HCT116 (cell line): ENCODE measurements around the gene FLNB. TPM values are rescaled to one million over a fixed set of nuclear protein-coding genes. Genes with fewer than 3 reads are reported as not detected.

ENCODE experiments used
- ATAC-seq: fragments of 200-7000 bp; cut with Tn5 transposase; 2 replicates; pipeline ENCODE4 v1.9.1; 2020; ENCODE audit warnings: mild to moderate bottlenecking, moderate library complexity
- BruUV-seq: library from RNA; stranded (reverse); fragments of 400-500 nt; replicated peaks from 2 replicates; lab custom pipeline; 2021; lab: Mats Ljungman, UMichigan
- CTCF ChIA-PET: fragments of 300-600 bp; sonication (Branson Sonifier 250); formaldehyde crosslinking; loops from one replicate; lab custom pipeline; 2021; ENCODE audit warnings: antibody characterized with exemption; lab: Charles Lee
- POLR2A ChIA-PET: fragments of 300-600, 350-600 bp; sonication (Branson Sonifier 250); formaldehyde crosslinking; loops from one replicate; lab custom pipeline; 2021; ENCODE audit warnings: antibody characterized with exemption; lab: Charles Lee
- RAD21 ChIA-PET, 2 experiments: fragments of 300-600 bp; sonication (Branson Sonifier 250); formaldehyde crosslinking; loops; one replicate each; lab custom pipeline; 2023; ENCODE audit warnings: low total read pairs in 2 of 2; ENCODE audit not compliant: uncharacterized antibody in 2 of 2, unreplicated experiment in 2 of 2, low non-redundant PET in 1 of 2; lab: Charles Lee
- DNase-seq: peaks from one replicate; pipeline ENCODE4 v3.0.0-alpha.2; 2010; ENCODE audit warnings: low read depth, low spot score
- H2AFZ ChIP-seq: fragments of 200-600 bp; shearing (Covaris generic), sonication (generic); 2 replicates; pipeline ENCODE4 v1.6.1; 2017; ENCODE audit warnings: low read depth, mixed run types, mixed read lengths, antibody characterized with exemption, low read length; ENCODE audit not compliant: poor library complexity, severe bottlenecking
- H3K27ac ChIP-seq: 2 replicates; pipeline ENCODE4 v1.5.1; 2012; ENCODE audit warnings: low read depth, low read length
- H3K27me3 ChIP-seq: fragments of 200-600 bp; sonication (generic); 2 replicates; pipeline ENCODE4 v1.6.1; 2016; ENCODE audit warnings: mixed run types, low read length, mixed read lengths; ENCODE audit not compliant: insufficient read depth
- H3K36me3 ChIP-seq, 2 experiments: fragments of 200-500 bp in 1 of 2; fragments of 200-600 bp in 1 of 2; sonication (Bioruptor generic) in 1 of 2; sonication (generic) in 1 of 2; 2 replicates each; pipeline versions ENCODE4 v1.5.1 to v1.6.1; 2014 to 2016; ENCODE audit warnings: low read length in 2 of 2, inconsistent platforms in 1 of 2, mixed read lengths in 1 of 2, mixed run types in 1 of 2; ENCODE audit not compliant: insufficient read depth in 2 of 2, control insufficient read depth in 1 of 2
- H3K4me1 ChIP-seq, 2 experiments: fragments of 200-600 bp in 1 of 2; sonication (generic) in 1 of 2; 2 replicates each; pipeline versions ENCODE4 v1.5.1 to v1.6.1; 2012 to 2017; ENCODE audit warnings: low read length in 2 of 2, inconsistent platforms in 1 of 2, mild to moderate bottlenecking in 1 of 2, mixed read lengths in 1 of 2, mixed run types in 1 of 2, moderate library complexity in 1 of 2; ENCODE audit not compliant: insufficient read depth in 2 of 2, control insufficient read depth in 1 of 2
- H3K4me2 ChIP-seq: fragments of 200-600 bp; sonication (generic); 2 replicates; pipeline ENCODE4 v1.6.1; 2017; ENCODE audit warnings: mixed run types, low read length, mixed read lengths
- H3K4me3 ChIP-seq, 2 experiments: fragments of 200-600 bp in 1 of 2; sonication (generic) in 1 of 2; replicated peaks in 1 of 2; 2 replicates each; pipeline ENCODE4 v1.5.1; 2011 to 2016; ENCODE audit warnings: low read length in 2 of 2, control low read depth in 1 of 2, low read depth in 1 of 2, mild to moderate bottlenecking in 1 of 2, mixed read lengths in 1 of 2, mixed run types in 1 of 2
- H3K79me2 ChIP-seq: fragments of 200-600 bp; sonication (generic); 2 replicates; pipeline ENCODE4 v1.6.1; 2017; ENCODE audit warnings: mild to moderate bottlenecking, mixed run types, low read length, moderate library complexity, mixed read lengths; ENCODE audit not compliant: insufficient read depth
- H3K9ac ChIP-seq: fragments of 200-600 bp; sonication (generic); 2 replicates; pipeline ENCODE4 v1.6.1; 2016; ENCODE audit warnings: low read length, mixed read lengths
- H3K9me2 ChIP-seq: fragments of 200-600 bp; sonication (generic), shearing (Covaris generic); 2 replicates; pipeline ENCODE4 v1.6.1; 2017; ENCODE audit warnings: mixed run types, mild to moderate bottlenecking, moderate library complexity; ENCODE audit not compliant: insufficient read depth
- H3K9me3 ChIP-seq, 2 experiments: fragments of 200-500 bp in 1 of 2; fragments of 200-600 bp in 1 of 2; sonication (Bioruptor generic) in 1 of 2; sonication (generic) in 1 of 2; 2 replicates each; pipeline ENCODE4 v1.6.1; 2014 to 2017; ENCODE audit warnings: low read length in 2 of 2, mixed read lengths in 2 of 2, inconsistent platforms in 1 of 2, low read depth in 1 of 2, mild to moderate bottlenecking in 1 of 2, mixed run types in 1 of 2, moderate library complexity in 1 of 2; ENCODE audit not compliant: control insufficient read depth in 1 of 2, insufficient read depth in 1 of 2
- H4K20me1 ChIP-seq: fragments of 200-600 bp; sonication (generic), shearing (Covaris generic); 2 replicates; pipeline ENCODE4 v1.6.1; 2017; ENCODE audit warnings: mixed run types, mild to moderate bottlenecking, moderate library complexity; ENCODE audit not compliant: insufficient read depth
- CBX3 ChIP-seq: IDR thresholded peaks from 2 replicates; pipeline ENCODE4 v1.6.1; 2012; ENCODE audit warnings: low read depth
- CEBPB ChIP-seq: IDR thresholded peaks from 2 replicates; pipeline ENCODE4 v1.6.1; 2012; ENCODE audit warnings: low read depth
- EGR1 ChIP-seq: IDR thresholded peaks from 2 replicates; pipeline ENCODE4 v1.6.1; 2012; ENCODE audit warnings: low read depth
- EZH2 ChIP-seq: fragments of 200-600 bp; sonication (generic); IDR thresholded peaks from 2 replicates; pipeline ENCODE4 v1.6.1; 2017; ENCODE audit warnings: antibody characterized with exemption, mixed run types
- EZH2phosphoT487 ChIP-seq: fragments of 200-600 bp; IDR thresholded peaks from 2 replicates; pipeline ENCODE4 v1.6.1; 2018; ENCODE audit warnings: antibody characterized with exemption, borderline replicate concordance
- FOSL1 ChIP-seq: IDR thresholded peaks from 2 replicates; pipeline ENCODE4 v1.6.1; 2012; ENCODE audit warnings: low read depth
- POLR2AphosphoS5 ChIP-seq: IDR thresholded peaks from 2 replicates; pipeline ENCODE4 v1.6.1; 2011; ENCODE audit warnings: mild to moderate bottlenecking, low read depth, low read length, moderate library complexity
- SRF ChIP-seq: IDR thresholded peaks from 2 replicates; pipeline ENCODE4 v1.6.1; 2012; ENCODE audit warnings: low read depth
- TCF7L2 ChIP-seq: IDR thresholded peaks from 2 replicates; pipeline ENCODE4 v1.7.0; 2011; ENCODE audit warnings: borderline replicate concordance, inconsistent platforms; ENCODE audit not compliant: insufficient read depth, insufficient read length; ENCODE audit errors: extremely low read depth
- YY1 ChIP-seq: IDR thresholded peaks from 2 replicates; pipeline ENCODE4 v1.6.1; 2011; ENCODE audit warnings: low read length, low read depth, moderate library complexity, mild to moderate bottlenecking; ENCODE audit not compliant: insufficient replicate concordance; ENCODE audit errors: extremely low read depth
- ZFX ChIP-seq: fragments of 450-650 bp; IDR thresholded peaks from 2 replicates; pipeline ENCODE4 v1.6.1; 2017
- intact Hi-C: fragments of 100-400 bp; cut with micrococcal nuclease; formaldehyde crosslinking; loops from 2 replicates; pipeline ENCODE4 v1.10.0; 2022
- total RNA-seq: library from RNA; stranded (reverse); gene quantifications from one replicate; pipeline ENCODE4 v1.2.1, GENCODE V29; 2021; ENCODE audit not compliant: unreplicated experiment
- TF ChIP-seq, protein P1 (sequence below): IDR thresholded peaks from 2 replicates; pipeline ENCODE4 v1.6.1; 2012
- TF ChIP-seq, protein P2 (sequence below): IDR thresholded peaks from 2 replicates; pipeline ENCODE4 v1.6.1; 2012
- TF ChIP-seq, protein P3 (sequence below): IDR thresholded peaks from 2 replicates; pipeline ENCODE4 v1.6.1; 2012; ENCODE audit warnings: low read depth
- TF ChIP-seq, protein P4 (sequence below): IDR thresholded peaks from 2 replicates; pipeline ENCODE4 v1.6.1; 2011; ENCODE audit warnings: mild to moderate bottlenecking, low read length, moderate library complexity; ENCODE audit not compliant: insufficient replicate concordance; ENCODE audit errors: extremely low read depth

FLNB gene
- total RNA-seq, 1 experiment from 2014 or later = 116 TPM

DNA sequence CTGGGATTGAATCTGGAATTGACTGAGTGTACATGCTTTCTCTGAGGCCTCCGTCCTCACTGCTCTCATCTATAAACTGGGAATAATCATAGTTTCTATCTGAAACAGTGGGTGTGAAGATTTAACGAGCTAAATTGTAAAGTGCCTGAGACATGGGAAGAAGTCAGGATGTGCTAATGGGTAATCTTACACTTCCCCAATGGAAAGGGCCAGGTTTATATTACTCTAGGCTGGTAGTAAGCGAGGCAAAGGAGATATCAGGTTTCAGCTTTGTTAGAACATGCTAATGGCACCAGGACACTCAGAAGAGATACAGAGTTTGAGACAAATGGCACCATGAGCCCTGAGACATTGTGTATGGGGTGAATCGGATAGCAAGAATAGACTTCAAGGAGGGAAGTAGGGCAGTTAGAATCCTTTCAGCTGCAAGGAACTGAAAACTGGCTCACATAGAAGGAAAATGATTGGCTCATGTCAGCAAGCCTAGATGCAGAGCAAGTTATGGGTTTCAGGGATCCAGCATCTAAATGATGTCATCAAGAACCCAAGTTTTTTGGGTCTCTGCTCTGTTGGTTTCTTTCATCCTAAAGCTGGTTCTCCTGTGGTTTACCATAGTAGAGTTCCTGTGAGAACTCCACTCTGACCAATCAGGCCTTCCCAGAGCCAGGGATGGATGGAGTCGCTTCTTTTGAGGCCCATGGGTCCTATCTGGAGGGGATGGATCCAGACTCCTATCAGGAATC is 21.8 kb downstream of the FLNB start:
- no peak overlapping the region for H3K9ac ChIP-seq
- ChIA-PET CTCF (no interaction called here), RAD21 (no interaction called here), POLR2A (no interaction called here)
- H3K4me3 ChIP-seq = no peak overlapping the region
- no peaks in the 10 kb centered on the region for H3K36me3 ChIP-seq
- intact Hi-C loops = no loop called here
- H4K20me1 ChIP-seq = 0 out of 2 replicates have a peak, but pooled peaks cover 9% of the 10 kb centered on the region
- no TSS peak for BruUV-seq
- no peak overlapping the region for H3K27ac ChIP-seq
- ATAC-seq (no peak), DNase-seq (no peak)
- H3K27me3 ChIP-seq = no peaks in the 10 kb centered on the region
- H3K9me2 ChIP-seq = no peaks in the 10 kb centered on the region
- no peaks in the 10 kb centered on the region for H3K9me3 ChIP-seq
- no peak for TF ChIP-seq SRF
- TF ChIP-seq EZH2phosphoT487 = no peak
- TF ChIP-seq POLR2AphosphoS5 = no peak
- TF ChIP-seq TCF7L2 = no peak
- TF ChIP-seq, protein P1, sequence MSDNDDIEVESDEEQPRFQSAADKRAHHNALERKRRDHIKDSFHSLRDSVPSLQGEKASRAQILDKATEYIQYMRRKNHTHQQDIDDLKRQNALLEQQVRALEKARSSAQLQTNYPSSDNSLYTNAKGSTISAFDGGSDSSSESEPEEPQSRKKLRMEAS = no peak
- no peak for TF ChIP-seq CBX3
- TF ChIP-seq YY1 = no peak
- TF ChIP-seq, protein P2, sequence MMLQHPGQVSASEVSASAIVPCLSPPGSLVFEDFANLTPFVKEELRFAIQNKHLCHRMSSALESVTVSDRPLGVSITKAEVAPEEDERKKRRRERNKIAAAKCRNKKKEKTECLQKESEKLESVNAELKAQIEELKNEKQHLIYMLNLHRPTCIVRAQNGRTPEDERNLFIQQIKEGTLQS = no peak
- TF ChIP-seq ZFX = no peak
- TF ChIP-seq, protein P3, sequence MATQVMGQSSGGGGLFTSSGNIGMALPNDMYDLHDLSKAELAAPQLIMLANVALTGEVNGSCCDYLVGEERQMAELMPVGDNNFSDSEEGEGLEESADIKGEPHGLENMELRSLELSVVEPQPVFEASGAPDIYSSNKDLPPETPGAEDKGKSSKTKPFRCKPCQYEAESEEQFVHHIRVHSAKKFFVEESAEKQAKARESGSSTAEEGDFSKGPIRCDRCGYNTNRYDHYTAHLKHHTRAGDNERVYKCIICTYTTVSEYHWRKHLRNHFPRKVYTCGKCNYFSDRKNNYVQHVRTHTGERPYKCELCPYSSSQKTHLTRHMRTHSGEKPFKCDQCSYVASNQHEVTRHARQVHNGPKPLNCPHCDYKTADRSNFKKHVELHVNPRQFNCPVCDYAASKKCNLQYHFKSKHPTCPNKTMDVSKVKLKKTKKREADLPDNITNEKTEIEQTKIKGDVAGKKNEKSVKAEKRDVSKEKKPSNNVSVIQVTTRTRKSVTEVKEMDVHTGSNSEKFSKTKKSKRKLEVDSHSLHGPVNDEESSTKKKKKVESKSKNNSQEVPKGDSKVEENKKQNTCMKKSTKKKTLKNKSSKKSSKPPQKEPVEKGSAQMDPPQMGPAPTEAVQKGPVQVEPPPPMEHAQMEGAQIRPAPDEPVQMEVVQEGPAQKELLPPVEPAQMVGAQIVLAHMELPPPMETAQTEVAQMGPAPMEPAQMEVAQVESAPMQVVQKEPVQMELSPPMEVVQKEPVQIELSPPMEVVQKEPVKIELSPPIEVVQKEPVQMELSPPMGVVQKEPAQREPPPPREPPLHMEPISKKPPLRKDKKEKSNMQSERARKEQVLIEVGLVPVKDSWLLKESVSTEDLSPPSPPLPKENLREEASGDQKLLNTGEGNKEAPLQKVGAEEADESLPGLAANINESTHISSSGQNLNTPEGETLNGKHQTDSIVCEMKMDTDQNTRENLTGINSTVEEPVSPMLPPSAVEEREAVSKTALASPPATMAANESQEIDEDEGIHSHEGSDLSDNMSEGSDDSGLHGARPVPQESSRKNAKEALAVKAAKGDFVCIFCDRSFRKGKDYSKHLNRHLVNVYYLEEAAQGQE = no peak
- TF ChIP-seq, protein P4, sequence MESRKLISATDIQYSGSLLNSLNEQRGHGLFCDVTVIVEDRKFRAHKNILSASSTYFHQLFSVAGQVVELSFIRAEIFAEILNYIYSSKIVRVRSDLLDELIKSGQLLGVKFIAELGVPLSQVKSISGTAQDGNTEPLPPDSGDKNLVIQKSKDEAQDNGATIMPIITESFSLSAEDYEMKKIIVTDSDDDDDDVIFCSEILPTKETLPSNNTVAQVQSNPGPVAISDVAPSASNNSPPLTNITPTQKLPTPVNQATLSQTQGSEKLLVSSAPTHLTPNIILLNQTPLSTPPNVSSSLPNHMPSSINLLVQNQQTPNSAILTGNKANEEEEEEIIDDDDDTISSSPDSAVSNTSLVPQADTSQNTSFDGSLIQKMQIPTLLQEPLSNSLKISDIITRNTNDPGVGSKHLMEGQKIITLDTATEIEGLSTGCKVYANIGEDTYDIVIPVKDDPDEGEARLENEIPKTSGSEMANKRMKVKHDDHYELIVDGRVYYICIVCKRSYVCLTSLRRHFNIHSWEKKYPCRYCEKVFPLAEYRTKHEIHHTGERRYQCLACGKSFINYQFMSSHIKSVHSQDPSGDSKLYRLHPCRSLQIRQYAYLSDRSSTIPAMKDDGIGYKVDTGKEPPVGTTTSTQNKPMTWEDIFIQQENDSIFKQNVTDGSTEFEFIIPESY = no peak
- TF ChIP-seq EZH2 = no peak
- TF ChIP-seq EGR1 = no peak
- no peak for TF ChIP-seq FOSL1
- TF ChIP-seq CEBPB = no peak
- H3K4me2 ChIP-seq = no peak overlapping the region
- H3K4me1 ChIP-seq = peaks cover 22 to 28% of the 10 kb centered on the region in 2 experiments
- no peak overlapping the region for H2AFZ ChIP-seq
- peaks cover 79% of the 10 kb centered on the region for H3K79me2 ChIP-seq
